Activated B cell treated with CpG ODN at 0.5 μM for 24 hours (primary cell): ENCODE results near the gene ACOT11. TPM values are rescaled to one million over a fixed set of nuclear protein-coding genes. Genes with fewer than 3 reads are reported as not detected.

ENCODE experiments used
- ATAC-seq: fragments of 200-7000 bp; cut with Tn5 transposase; one replicate; pipeline ENCODE4 v1.10.0; 2021; ENCODE audit warnings: low read depth, mild to moderate bottlenecking, moderate library complexity
- CTCF ChIA-PET: fragments of 350-600 bp; sonication (Branson Sonifier 250); formaldehyde crosslinking; loops from one replicate; lab custom pipeline; 2021; ENCODE audit warnings: antibody characterized with exemption; lab: Charles Lee
- POLR2A ChIA-PET: fragments of 350-600 bp; sonication (Branson Sonifier 250); formaldehyde crosslinking; loops from one replicate; lab custom pipeline; 2021; ENCODE audit warnings: antibody characterized with exemption; lab: Charles Lee
- DNase-seq: peaks from one replicate; pipeline ENCODE4 v3.0.0; 2022
- H3K27ac Mint-ChIP-seq: one replicate; pipeline ENCODE4 v1.8.0; 2020; ENCODE audit warnings: mixed read lengths
- H3K27me3 Mint-ChIP-seq: one replicate; pipeline ENCODE4 v1.8.0; 2021; ENCODE audit warnings: mixed read lengths
- H3K36me3 Mint-ChIP-seq: one replicate; pipeline ENCODE4 v1.8.0; 2021; ENCODE audit warnings: low read depth, mixed read lengths
- H3K4me1 Mint-ChIP-seq: one replicate; pipeline ENCODE4 v1.8.0; 2021; ENCODE audit warnings: mixed read lengths
- H3K4me3 Mint-ChIP-seq: one replicate; pipeline ENCODE4 v1.8.0; 2020; ENCODE audit warnings: mild to moderate bottlenecking, mixed read lengths
- H3K9me3 Mint-ChIP-seq: one replicate; pipeline ENCODE4 v1.8.0; 2020; ENCODE audit warnings: mixed read lengths
- CTCF ChIP-seq: fragments of 200-600 bp; IDR thresholded peaks from one replicate; pipeline ENCODE4 v1.8.0; 2022; ENCODE audit warnings: antibody characterized with exemption, mild to moderate bottlenecking
- intact Hi-C: fragments of 100-400 bp; cut with micrococcal nuclease; formaldehyde crosslinking; loops from one replicate; pipeline ENCODE4 v1.15.1; 2024
- total RNA-seq: library from RNA; stranded (reverse); gene quantifications from 2 replicates; pipeline ENCODE4 v1.2.3, GENCODE V29; 2022

ACOT11 gene
- 0.10 and 0.16 TPM in 2 replicates for total RNA-seq

DNA sequence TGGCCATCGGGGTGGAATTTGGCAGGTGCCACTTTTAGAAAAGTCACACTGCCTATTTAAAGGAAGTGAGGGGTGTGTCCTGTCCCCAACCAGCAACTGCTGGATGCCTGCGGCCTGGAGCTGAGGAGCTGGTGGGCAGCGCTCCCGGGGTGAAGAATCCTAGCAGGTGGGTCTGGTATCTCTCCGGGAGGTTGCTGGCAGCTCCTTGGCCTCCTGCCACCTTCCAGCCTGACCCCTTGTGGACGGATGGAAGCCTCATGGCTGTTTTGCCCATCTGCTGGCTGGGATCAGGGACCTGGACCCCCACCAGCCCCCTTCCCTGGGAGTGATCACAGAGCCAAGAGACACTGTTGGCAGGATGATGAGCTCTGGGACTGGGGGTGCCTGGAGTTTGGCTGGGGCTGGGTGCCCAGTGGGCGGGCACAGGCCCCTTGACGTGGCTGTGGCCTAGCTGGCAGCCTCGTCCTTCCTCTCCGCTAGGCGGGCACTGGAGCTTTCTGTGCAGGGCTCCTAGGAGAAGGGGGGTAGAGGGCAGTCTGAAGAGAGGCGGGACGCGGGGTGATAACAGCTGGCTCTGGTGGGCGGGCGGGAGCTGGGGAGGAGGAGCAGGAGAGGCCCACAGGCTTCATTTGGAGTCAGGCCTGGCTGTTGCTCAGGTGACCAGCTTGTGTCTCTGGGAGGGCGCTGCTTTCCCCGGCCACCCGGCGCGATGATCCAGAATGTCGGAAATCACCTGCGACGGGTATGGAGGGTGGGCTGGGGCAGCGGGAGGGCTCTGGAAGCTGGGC, at the start of gene ACOT11:
Gene ACOT11, plus strand, starts transcription at position 628 of the 788 bp plus-strand sequence. Its CDS starts 82 bp downstream, at position 710.
- H3K27me3 Mint-ChIP-seq = peaks cover 12% of the 10 kb centered on the region
- intact Hi-C loops = no loop called here
- H3K27ac Mint-ChIP-seq = no peak within 1 kb of the TSS
- H3K4me3 Mint-ChIP-seq = no peak within 1 kb of the TSS
- H3K36me3 Mint-ChIP-seq = no peaks in the 10 kb centered on the region
- no peak for ATAC-seq
- ChIA-PET POLR2A (no interaction called here), CTCF (no interaction called here)
- TF ChIP-seq CTCF = no peak
- no peak for DNase-seq
- no peaks in the 10 kb centered on the region for H3K9me3 Mint-ChIP-seq
- H3K4me1 Mint-ChIP-seq = peaks cover 3% of the 10 kb centered on the region

DNA sequence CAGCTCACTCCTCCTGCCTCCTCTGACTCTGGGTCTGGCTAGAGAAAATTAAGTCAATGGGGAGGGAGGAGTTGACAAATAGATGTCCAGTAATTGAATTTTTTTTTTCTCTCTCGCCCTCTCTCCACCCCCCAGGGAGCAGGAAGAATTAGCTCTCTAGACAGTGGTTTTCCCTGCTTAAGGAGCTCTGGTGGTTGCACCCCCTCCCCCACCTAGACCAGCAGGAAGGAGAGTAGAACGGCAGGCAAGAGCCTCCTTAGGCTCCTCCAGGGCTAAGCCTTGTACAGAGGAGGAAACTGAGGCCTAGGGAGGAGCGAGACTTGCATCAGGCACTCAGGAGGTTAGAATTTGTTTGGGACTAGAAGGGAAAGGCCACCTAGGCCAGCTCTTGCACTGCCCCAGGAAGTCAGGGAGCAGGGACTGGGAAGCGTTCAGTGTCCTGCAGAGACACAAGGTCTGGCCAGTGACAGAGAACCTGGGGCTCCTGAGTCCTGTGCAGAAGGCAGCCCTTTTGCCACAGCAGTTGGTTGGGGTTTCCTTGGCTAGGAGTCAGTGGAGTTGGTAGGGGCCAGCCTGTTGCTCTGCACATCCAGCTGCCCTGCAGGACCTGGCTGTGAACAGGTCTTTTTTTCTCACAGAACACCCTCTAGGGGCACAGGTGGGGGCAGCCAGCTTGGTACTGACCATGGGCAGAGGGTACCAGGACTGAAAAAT, 49.5 kb upstream of the ACOT11 start:
- ChIA-PET POLR2A (no interaction called here), CTCF (interaction anchor here (1.0 to 1.1 kb wide), 2 partner anchors 10 to 311 kb away, joined by 3 read pairs; no protein-coding TSS in a partner anchor)
- H3K27ac Mint-ChIP-seq = no peak overlapping the region
- no peaks in the 10 kb centered on the region for H3K36me3 Mint-ChIP-seq
- H3K4me3 Mint-ChIP-seq = no peak overlapping the region
- H3K4me1 Mint-ChIP-seq = peaks cover 29% of the 10 kb centered on the region
- TF ChIP-seq CTCF = no peak
- DNase-seq (no peak), ATAC-seq (no peak)
- peaks cover 40% of the 10 kb centered on the region for H3K27me3 Mint-ChIP-seq
- intact Hi-C loops = no loop called here
- H3K9me3 Mint-ChIP-seq = peaks cover 14% of the 10 kb centered on the region

DNA sequence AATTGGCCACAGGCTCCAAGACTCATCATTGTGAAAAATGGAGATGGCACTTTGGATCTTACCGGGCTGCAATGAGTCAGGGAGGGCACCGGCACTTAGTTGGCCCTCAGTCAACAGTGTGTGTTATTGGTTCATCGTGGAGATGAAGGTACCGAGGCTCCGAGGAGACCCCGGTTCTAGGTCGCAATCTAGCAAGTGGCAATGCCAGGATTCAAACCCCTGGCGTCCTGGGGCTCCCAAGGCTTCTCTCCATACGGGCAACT, 49.0 kb upstream of the ACOT11 start:
- Mint-ChIP-seq H3K9me3 (peaks cover 14% of the 10 kb centered on the region), H3K27me3 (peaks cover 42% of the 10 kb centered on the region), H3K27ac (no peak overlapping the region), H3K4me3 (peak overlapping the region; percentile 56), H3K4me1 (peaks cover 27% of the 10 kb centered on the region), H3K36me3 (no peaks in the 10 kb centered on the region)
- ChIA-PET POLR2A (no interaction called here), CTCF (interaction anchor here (1.0 to 1.3 kb wide), 5 partner anchors 9 to 311 kb away, joined by 3 to 4 read pairs (median 3); partner anchors contain the start of gene TTC22)
- no peak for ATAC-seq
- no peak for TF ChIP-seq CTCF
- intact Hi-C loops = no loop called here
- DNase-seq = no peak

DNA sequence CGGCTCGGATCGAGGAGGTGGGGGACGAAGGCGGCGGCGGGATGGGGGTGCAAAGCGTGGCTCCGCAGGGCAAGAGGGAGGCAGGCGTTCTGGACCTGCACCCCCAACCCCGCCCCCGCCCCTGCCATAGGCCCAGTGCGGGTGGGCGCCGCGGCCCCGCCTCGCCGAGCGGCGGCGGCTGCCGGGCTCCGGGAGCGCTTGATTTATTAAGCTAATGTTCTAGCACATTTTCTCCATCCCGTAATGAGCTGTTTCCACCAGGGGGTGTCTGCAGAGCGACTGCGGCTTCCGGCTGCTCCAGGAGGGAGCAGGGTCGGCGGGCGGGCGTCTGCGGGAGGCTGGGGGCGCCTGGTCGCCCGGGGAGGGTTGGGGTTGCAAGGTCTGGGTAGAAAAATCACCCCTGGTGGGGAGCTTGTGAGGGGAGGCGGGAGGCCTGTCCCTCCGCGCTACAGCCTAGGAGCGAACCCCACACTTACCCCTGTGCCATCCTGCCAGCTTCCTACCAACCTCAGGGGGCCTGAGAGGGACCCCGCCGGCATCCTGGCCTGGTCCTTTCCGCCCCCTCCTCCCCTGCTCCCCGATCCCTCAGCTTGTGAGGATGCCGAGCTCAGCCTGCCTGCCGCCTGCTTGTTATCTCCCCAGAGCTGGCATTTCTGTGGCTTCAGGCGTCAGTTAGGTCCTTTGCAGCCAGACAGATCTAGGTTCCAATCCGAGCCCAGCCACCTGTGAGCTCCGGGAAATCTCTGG, 48.5 kb upstream of the ACOT11 start:
- intact Hi-C loops = no loop called here
- ChIA-PET POLR2A (no interaction called here), CTCF (interaction anchor here (1.0 to 1.3 kb wide), 5 partner anchors 10 to 310 kb away, joined by 3 to 4 read pairs (median 3); partner anchors contain the start of gene TTC22)
- peaks cover 27% of the 10 kb centered on the region for H3K4me1 Mint-ChIP-seq
- H3K27ac Mint-ChIP-seq = no peak overlapping the region
- DNase-seq (no peak), ATAC-seq (peak; percentile 25)
- TF ChIP-seq CTCF = no peak
- H3K9me3 Mint-ChIP-seq = peaks cover 14% of the 10 kb centered on the region
- H3K27me3 Mint-ChIP-seq = peaks cover 42% of the 10 kb centered on the region
- H3K36me3 Mint-ChIP-seq = no peaks in the 10 kb centered on the region
- H3K4me3 Mint-ChIP-seq = peak overlapping the region; percentile 56

- ATAC-seq = no peak
- POLR2A ChIA-PET = no interaction called here
- intact Hi-C loops = no loop called here
Measured at GRCh38 chr1:54500107-54500431, 48.0 kb upstream of the ACOT11 start.

More at GRCh38 chr1:54500107-54500431, 48.0 kb upstream of the ACOT11 start:
- no peak for DNase-seq
- Mint-ChIP-seq H3K4me1 (peaks cover 27% of the 10 kb centered on the region), H3K27me3 (peaks cover 42% of the 10 kb centered on the region), H3K27ac (no peak overlapping the region), H3K9me3 (peaks cover 14% of the 10 kb centered on the region), H3K4me3 (no peak overlapping the region), H3K36me3 (no peaks in the 10 kb centered on the region)
- no peak for TF ChIP-seq CTCF
- CTCF ChIA-PET = interaction anchor here (1.0 to 1.3 kb wide), 4 partner anchors 10 to 310 kb away, joined by 3 to 4 read pairs (median 3); no protein-coding TSS in a partner anchor
